HG03432 (cell line): ENCODE data around the gene ABCB8.
"Not testable (repeated sequence)": the region's sequence is repeated elsewhere in the genome, so short reads cannot be mapped to it uniquely, and the experiment has no call there.

Source experiments
- ATAC-seq: cut with Tn5 transposase; IDR thresholded peaks from one replicate; pipeline ENCODE4 v1.9.1; 2021; ENCODE audit warnings: mild to moderate bottlenecking, moderate library complexity; ENCODE audit not compliant: unreplicated experiment

The ABCB8 gene

DNA sequence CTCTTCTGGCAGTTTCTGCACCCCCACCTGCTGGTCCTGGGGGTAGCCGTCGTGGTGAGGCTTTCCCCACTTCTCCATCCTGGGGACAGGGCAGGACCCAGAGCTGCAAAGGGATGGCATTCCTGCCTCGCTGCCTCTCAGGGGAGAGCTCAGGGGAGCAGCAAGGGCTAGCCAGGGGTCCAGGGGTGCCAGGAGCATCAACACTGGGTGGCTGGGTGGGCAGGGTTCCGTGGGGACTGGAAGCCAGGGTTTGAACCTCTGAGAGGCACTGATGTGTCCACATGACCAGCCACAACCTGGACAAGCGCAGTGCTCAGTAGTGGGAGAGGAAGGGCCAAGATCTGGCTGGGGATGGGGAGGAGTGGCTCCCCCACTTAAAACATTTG lies 5.6 kb downstream of the ABCB8 start:
- ATAC-seq = no peak

DNA sequence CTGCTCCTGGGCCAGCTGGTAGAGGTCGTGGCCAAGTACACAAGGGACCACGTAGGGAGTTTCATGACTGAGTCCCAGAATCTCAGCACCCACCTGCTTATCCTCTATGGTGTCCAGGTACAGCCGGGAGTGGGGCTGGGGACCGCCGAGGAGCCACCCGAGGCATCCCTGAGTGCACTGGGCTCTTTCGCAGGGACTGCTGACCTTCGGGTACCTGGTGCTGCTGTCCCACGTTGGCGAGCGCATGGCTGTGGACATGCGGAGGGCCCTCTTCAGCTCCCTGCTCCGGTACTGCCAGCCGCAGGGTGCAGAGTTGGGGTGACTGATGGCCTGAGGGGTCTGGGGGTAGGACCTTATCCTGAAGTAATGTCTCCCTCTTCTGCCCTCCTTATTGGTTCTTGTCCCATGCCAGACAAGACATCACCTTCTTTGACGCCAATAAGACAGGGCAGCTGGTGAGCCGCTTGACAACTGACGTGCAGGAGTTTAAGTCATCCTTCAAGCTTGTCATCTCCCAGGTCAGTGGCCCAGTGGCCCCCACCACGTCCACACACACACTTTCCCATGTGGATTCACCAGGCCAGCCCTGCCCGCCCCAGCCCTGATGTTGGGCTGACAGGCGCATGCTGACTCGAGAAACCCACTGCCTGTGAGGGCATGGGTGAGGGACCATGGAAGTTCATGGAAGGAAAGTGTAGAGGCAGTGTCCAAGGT lies 6.2 kb downstream of the ABCB8 start:
- ATAC-seq = no peak

GRCh38 chr7:151035026-151035717 lies 6.9 kb downstream of the ABCB8 start:
- no peak for ATAC-seq

DNA sequence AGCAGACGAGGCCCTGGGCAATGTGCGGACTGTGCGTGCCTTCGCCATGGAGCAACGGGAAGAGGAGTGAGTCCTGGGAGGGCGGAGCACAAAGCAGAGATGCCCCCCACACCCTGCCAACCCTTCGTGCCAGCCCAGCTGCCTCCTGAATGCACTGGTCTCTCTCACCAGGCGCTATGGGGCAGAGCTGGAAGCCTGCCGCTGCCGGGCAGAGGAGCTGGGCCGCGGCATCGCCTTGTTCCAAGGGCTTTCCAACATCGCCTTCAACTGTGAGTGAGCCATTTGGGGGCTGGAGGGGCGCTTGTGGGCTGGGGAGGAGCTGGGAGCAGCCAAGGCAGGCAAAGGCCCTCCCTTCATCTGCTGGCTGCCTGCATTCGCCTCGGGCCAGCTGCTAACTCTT lies 7.7 kb downstream of the ABCB8 start:
- ATAC-seq = no peak

GRCh38 chr7:151038951-151039849 lies 10.9 kb downstream of the ABCB8 start:
- ATAC-seq = peak; percentile 64

GRCh38 chr7:151039850-151040548 lies 11.7 kb downstream of the ABCB8 start:
- no peak for ATAC-seq

DNA sequence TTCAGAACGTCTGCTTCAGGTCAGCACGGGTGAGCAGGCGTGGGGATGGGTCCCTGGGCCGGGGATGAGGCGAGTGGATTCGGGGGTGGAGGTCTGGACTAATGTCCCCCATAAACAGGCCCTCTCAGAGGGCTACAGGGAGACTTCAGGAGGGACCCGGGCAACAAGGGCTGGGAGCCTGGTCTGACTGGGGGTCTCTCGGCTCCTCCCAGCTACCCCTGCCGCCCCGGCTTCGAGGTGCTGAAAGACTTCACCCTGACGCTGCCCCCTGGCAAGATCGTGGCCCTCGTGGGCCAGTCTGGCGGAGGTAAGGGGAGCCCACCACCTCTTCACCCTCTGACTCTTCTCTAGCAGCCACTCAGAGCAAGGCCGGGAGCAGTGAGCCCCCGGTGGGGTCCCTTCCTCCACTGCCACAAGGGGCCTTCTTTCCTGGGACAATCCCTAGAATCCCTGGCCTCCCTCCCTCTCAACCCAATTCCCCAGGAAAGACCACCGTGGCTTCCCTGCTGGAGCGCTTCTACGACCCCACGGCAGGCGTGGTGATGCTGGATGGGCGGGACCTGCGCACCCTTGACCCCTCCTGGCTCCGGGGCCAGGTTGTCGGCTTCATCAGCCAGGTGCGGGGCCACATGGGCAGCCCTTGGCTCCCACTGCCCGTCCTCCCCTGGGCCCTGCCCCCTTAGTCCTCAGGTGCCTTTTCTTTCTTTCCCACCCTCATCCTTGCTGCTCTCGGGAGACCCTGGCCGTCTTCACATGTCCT lies 12.5 kb downstream of the ABCB8 start:
- no peak for ATAC-seq

DNA sequence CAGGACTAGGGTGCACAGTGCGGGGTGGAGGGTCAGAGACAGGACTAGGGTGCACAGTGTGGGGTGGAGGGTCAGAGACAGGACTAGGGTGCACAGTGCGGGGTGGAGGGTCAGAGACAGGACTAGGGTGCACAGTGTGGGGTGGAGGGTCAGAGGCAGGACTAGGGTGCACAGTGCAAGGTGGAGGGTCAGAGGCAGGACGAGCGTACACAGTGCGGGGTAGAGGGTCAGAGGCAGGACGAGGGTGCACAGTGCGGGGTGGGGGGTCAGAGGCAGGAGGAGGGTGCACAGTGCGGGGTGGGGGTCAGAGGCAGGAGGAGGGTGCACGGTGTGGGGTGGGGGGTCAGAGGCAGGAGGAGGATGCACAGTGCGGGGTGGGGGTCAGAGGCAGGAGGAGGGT lies 15.2 kb downstream of the ABCB8 start:
- not testable (repeated sequence) for ATAC-seq

DNA sequence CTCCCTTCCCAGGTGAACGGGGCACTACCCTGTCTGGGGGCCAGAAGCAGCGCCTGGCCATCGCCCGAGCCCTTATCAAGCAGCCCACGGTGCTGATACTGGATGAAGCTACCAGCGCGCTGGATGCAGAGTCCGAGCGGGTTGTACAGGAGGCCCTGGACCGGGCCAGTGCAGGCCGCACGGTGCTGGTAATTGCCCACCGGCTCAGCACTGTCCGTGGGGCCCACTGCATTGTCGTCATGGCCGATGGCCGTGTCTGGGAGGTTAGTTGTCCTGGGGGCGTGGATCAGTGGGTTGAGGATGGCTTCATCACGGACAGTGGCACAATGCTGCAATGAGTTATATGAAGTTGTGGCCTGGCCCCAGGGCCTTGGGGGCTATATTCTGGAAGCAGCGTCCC lies 15.7 kb downstream of the ABCB8 start:
- ATAC-seq = no peak

GRCh38 chr7:151045262-151045661 lies 17.0 kb downstream of the ABCB8 start:
- no peak for ATAC-seq

- no peak for ATAC-seq
Measured at GRCh38 chr7:151045967-151046366, 17.7 kb downstream of the ABCB8 start.

DNA sequence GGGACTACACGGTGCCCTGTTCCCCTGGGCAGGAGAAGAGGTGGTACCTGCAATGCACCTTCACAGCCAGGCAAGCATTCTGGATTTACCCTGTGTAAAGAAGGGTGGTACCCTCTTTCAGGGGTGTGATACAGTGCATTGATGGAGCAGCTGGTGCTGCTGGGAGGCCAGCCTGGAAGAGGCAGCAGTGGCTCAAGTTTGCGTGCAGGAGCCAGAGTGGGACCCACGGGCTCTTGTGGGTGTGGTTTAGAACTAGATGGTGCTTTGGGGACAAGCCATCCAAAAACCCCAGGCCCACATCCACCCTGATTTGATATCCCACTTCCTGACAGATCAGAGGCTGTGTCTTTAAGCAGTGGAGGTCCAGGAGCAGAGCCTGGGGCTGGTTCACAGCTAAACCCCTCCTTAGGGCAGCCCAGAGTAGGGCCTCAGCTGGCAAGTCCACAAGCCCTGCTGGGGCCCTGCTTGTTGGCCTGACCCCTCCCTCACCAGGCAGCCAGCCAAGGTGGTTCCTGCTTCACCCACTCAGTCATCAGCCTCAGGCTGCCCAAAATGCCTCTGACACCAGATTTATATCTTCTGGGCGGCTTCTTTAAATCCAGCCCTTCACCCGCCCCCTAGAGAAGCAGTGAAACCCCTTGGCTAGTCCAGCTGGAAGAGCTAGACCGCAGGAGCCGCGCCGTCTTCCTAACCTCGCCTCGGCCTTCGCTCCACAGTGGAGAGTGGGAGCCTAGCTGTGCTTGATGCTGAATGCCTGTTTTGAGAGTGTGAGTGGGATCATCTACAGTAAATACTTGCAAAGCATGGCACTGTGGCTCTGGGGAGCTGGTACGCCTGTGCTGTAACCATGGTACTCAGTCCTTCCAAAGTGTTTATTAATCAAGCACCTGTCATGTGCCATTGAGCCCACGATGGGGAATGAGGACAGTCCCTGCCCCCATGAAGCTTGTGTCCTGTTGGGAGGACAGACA lies 18.6 kb downstream of the ABCB8 start:
- ATAC-seq = no peak

- ATAC-seq = no peak
Measured at GRCh38 chr7:151047976-151048815, 19.9 kb downstream of the ABCB8 start, which contains the start of gene ASIC3. TSS of gene ASIC3 (plus strand) at chr7:151048531. CDS start at chr7:151048886, 355 bp downstream.

DNA sequence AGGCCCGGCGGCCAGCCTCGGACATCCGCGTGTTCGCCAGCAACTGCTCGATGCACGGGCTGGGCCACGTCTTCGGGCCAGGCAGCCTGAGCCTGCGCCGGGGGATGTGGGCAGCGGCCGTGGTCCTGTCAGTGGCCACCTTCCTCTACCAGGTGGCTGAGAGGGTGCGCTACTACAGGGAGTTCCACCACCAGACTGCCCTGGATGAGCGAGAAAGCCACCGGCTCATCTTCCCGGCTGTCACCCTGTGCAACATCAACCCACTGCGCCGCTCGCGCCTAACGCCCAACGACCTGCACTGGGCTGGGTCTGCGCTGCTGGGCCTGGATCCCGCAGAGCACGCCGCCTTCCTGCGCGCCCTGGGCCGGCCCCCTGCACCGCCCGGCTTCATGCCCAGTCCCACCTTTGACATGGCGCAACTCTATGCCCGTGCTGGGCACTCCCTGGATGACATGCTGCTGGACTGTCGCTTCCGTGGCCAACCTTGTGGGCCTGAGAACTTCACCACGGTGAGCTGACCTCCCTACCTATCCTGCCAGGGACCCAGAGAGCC lies 20.7 kb downstream of the ABCB8 start:
- ATAC-seq = no peak

GRCh38 chr7:151051108-151051507 lies 22.9 kb downstream of the ABCB8 start:
- no peak for ATAC-seq

DNA sequence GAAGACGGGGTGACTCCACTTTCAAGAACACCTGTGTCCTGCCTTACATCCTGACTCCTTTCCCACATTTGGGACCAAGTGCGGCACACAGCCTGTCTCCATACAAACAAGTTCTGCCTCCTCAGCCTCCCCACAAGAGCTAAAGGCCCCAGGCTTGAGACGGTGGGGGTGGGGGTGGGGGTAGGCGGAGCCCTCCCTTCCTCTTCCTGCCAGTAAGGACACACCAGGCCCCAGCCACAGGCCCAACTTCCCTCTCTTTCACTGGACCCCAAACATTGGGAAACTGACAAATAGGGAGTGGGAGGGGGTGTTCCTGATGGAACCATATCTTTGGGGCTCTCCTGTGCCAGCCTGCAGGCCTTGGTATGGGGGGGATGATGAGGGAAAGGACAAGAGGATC lies 24.8 kb downstream of the ABCB8 start:
- no peak for ATAC-seq

DNA sequence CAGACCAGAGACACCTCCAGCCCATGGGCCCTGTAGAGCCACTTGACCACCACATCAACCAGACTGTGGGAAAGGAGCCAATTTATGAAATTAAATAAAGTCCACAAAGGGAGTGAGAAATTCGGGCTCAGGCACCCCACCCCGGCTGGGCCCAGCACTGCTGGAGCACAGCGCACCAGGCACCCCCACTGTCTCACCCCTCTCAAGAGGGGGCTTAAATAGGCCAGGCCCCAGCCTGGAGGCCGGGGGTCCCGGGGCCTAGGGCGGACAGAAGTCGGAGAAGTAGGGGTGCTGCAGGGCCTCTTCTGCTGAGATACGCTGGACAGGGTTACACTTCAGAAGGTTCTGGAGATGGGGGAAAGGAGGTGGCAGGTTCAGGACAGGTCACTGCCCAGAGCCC lies 25.5 kb downstream of the ABCB8 start:
- no peak for ATAC-seq

DNA sequence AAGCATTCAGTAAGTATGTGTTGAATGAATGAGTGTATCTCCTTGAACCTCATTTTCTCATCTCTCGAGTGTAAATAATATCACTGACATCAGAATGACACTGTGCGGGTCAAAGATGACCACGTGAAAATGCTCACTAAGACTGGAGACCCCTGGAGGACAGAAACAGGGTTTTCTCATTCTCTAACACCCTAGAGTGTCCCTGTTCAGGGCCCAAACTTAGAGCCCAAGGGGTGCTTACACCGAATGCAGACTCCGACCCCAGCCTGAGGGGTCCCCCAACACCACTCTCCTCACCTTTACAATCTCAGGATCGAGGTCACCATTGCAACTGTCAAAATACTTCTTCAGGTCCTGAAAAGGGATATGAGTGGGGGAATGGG lies 28.0 kb downstream of the ABCB8 start:
- ATAC-seq = no peak
